Measurements from ENCODE around the gene ZNF558. TPM values are rescaled to one million over a fixed set of nuclear protein-coding genes. Genes with fewer than 3 reads are reported as not detected.

The ZNF558 gene
- total RNA-seq, 2 experiments from 2014 or later: 28.1 to 32.9 TPM

Other genes with a start within 250 kb of the ZNF558 start
- gene ADAMTS10, start 221.6 kb downstream of the ZNF558 start, total RNA-seq: 100 to 1,000 TPM in 1 of 2 experiments, 10 to 100 TPM in 1; 81.9 to 101 TPM
- not detected for gene NFILZ, start 201.7 kb downstream of the ZNF558 start, total RNA-seq
- not detected for gene ACTL9, start 133.5 kb downstream of the ZNF558 start, total RNA-seq
- gene OR2Z1, start 110.7 kb downstream of the ZNF558 start, total RNA-seq: not detected
- not detected for gene MBD3L1, start 73 bp upstream of the ZNF558 start, total RNA-seq
- gene MUC16, start 178.1 kb upstream of the ZNF558 start, total RNA-seq: under 1 TPM; 0.03 to 0.14 TPM